ENCODE data around the gene DLEU7. TPM values are rescaled to one million over a fixed set of nuclear protein-coding genes. Genes with fewer than 3 reads are reported as not detected.

The DLEU7 gene
- total and polyA plus RNA-seq, 2 of the 13 experiments (the other 11 are each of a cell fraction or from before 2014, with no cell fraction given): not detected

- no peak overlapping the region for H3K9ac ChIP-seq (ENCODE audit: insufficient read depth, low read depth, low read length)
- H3K4me3 ChIP-seq (replicated peaks in 1 of 3; ENCODE audit: insufficient read depth in 1 of 3, low read depth in 2 of 3, low read length in 3 of 3): no peak overlapping the region
- intact Hi-C loops (cut with micrococcal nuclease; ENCODE audit: unreplicated experiment) (no loop called here), in situ Hi-C loops (cut with HindIII; ENCODE audit: extremely low pct_ligation_motif_present, low pct_unique_long_range_greater_than_20kb) (no loop called here)
- 35% methylated on average over 1 of the region's 1 CpG for WGBS (ENCODE audit: low lambda C conversion rate)
- no peaks in the 10 kb centered on the region; a peak in 1 of 5 replicates for H3K27me3 ChIP-seq (ENCODE audit: control insufficient read depth in 1 of 2, insufficient read depth in 2 of 2, low read length in 2 of 2)
- no peak overlapping the region for H2AFZ ChIP-seq (ENCODE audit: low read length)
- H3K36me3 ChIP-seq (replicated peaks in 1 of 2; ENCODE audit: control insufficient read depth in 1 of 2, insufficient read depth in 2 of 2, low read length in 2 of 2): no peaks in the 10 kb centered on the region
- ATAC-seq: no peak
- TF ChIP-seq ZFP41 (CRISPR knock-in tag; IDR thresholded peaks at IDR 0.05; ENCODE audit: borderline replicate concordance): no peak
- TF ChIP-seq ZNF775 (CRISPR knock-in tag; IDR thresholded peaks at IDR 0.05; ENCODE audit: borderline replicate concordance): no peak
- no peak for TF ChIP-seq PHF8 (CRISPR knock-in tag; IDR thresholded peaks at IDR 0.05)
- no peak for TF ChIP-seq SIX4 (CRISPR knock-in tag; IDR thresholded peaks at IDR 0.05)
- no peak for TF ChIP-seq ELF1 (CRISPR knock-in tag; IDR thresholded peaks at IDR 0.05)
- TF ChIP-seq ZNF687 (CRISPR knock-in tag; IDR thresholded peaks at IDR 0.05): no peak
- no peak for TF ChIP-seq ARHGAP35 (CRISPR knock-in tag; IDR thresholded peaks at IDR 0.05; ENCODE audit: borderline replicate concordance)
- TF ChIP-seq ZNF713 (CRISPR knock-in tag; IDR thresholded peaks at IDR 0.05): no peak
- no peak for TF ChIP-seq POGK (CRISPR knock-in tag; conservative IDR thresholded peaks at IDR 0.05)
- no peak for TF ChIP-seq KAT8 (CRISPR knock-in tag; IDR thresholded peaks at IDR 0.05)
- TF ChIP-seq SP1 (IDR thresholded peaks at IDR 0.05): no peak
- TF ChIP-seq SP1 (CRISPR knock-in tag; IDR thresholded peaks at IDR 0.05): no peak
- TF ChIP-seq KDM5B (CRISPR knock-in tag; IDR thresholded peaks at IDR 0.05; ENCODE audit: borderline replicate concordance): no peak
- TF ChIP-seq FOXC1 (CRISPR knock-in tag; IDR thresholded peaks at IDR 0.05; ENCODE audit: borderline replicate concordance): no peak
- TF ChIP-seq SMARCE1 (IDR thresholded peaks at IDR 0.05; ENCODE audit: borderline replicate concordance): no peak
- H3K4me2 ChIP-seq (ENCODE audit: low read depth, low read length): no peak overlapping the region
- no peak for DNase-seq (ENCODE audit: low spot score)
- H3K9me3 ChIP-seq (ENCODE audit: low read length): no peaks in the 10 kb centered on the region
- no peaks in the 10 kb centered on the region for H4K20me1 ChIP-seq (ENCODE audit: insufficient read depth, low read length)
- no peak overlapping the region for H3K27ac ChIP-seq (ENCODE audit: extremely low read length, insufficient read depth, low read length)
- no peaks in the 10 kb centered on the region for H3K79me2 ChIP-seq (ENCODE audit: insufficient read depth, low read length)
- no peak for FAIRE-seq
- CTCF ChIA-PET (ENCODE audit: low intra/inter-chr PET ratio, low total read pairs): no interaction called here
- no peaks in the 10 kb centered on the region for H3K4me1 ChIP-seq (ENCODE audit: insufficient read depth, low read length)
- POLR2A ChIA-PET: no interaction called here
- no TSS peak for BruUV-seq (replicated peaks)
Measured at GRCh38 chr13:50888362-50888761, 44.9 kb upstream of the DLEU7 start.
